ENCODE data around the gene KRT32. TPM values are rescaled to one million over a fixed set of nuclear protein-coding genes. Genes with fewer than 3 reads are reported as not detected.
"Not testable (repeated sequence)": the region's sequence is repeated elsewhere in the genome, so short reads cannot be mapped to it uniquely, and the experiment has no call there.

KRT32 gene
- total RNA-seq, 1 experiment from 2014 or later, result not detected

DNA sequence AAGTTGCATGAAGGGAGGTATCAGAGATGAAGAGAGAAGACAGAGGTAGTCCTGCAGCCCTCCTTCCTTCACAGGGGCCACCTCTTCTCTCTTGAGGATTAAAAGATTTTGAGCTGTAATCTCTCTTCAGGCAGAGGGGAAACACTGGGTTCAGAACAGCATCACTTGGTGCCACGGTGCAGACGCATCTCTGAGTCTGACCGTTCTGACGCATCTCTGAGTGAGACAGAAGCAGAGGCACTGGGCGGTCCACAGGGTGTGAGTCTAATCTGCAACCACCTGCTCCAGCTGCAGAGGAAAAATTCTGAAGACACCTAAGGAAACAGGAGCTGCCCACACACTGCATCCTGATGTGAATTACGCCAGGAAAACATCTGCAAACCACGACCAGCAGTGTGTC is 37.5 kb downstream of the KRT32 start:
- Histone ChIP-seq H3K27me3 (replicated peaks; ENCODE audit: insufficient read depth, low read depth, low read length, poor library complexity) (no peaks in the 10 kb centered on the region), H3K9me3 (ENCODE audit: low read depth, low read length, poor library complexity, severe bottlenecking) (no peaks in the 10 kb centered on the region), H3K4me1 (ENCODE audit: insufficient read depth, low read length, poor library complexity, severe bottlenecking) (no peaks in the 10 kb centered on the region), H3K4me3 (ENCODE audit: low read depth, low read length, poor library complexity, severe bottlenecking) (no peak overlapping the region), H3K27ac (ENCODE audit: low read depth, low read length, poor library complexity, severe bottlenecking) (no peak overlapping the region), H3K36me3 (ENCODE audit: insufficient read depth, low read length, poor library complexity, severe bottlenecking) (no peaks in the 10 kb centered on the region)
- TF ChIP-seq EZH2 (IDR thresholded peaks at IDR 0.05; ENCODE audit: borderline replicate concordance, low read depth, low read length, poor library complexity, severe bottlenecking), result no peak
- TF ChIP-seq, protein P1, sequence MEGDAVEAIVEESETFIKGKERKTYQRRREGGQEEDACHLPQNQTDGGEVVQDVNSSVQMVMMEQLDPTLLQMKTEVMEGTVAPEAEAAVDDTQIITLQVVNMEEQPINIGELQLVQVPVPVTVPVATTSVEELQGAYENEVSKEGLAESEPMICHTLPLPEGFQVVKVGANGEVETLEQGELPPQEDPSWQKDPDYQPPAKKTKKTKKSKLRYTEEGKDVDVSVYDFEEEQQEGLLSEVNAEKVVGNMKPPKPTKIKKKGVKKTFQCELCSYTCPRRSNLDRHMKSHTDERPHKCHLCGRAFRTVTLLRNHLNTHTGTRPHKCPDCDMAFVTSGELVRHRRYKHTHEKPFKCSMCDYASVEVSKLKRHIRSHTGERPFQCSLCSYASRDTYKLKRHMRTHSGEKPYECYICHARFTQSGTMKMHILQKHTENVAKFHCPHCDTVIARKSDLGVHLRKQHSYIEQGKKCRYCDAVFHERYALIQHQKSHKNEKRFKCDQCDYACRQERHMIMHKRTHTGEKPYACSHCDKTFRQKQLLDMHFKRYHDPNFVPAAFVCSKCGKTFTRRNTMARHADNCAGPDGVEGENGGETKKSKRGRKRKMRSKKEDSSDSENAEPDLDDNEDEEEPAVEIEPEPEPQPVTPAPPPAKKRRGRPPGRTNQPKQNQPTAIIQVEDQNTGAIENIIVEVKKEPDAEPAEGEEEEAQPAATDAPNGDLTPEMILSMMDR (conservative IDR thresholded peaks at IDR 0.05; ENCODE audit: low read depth, low read length), result no peak
- DNase-seq (ENCODE audit: low spot score), result no peak
- intact Hi-C loops (cut with micrococcal nuclease; ENCODE audit: unreplicated experiment), result no loop called here
- no TSS peak for BruUV-seq (replicated peaks)
- POLR2A ChIA-PET (ENCODE audit: low non-redundant PET), result no interaction called here
- CTCF ChIA-PET, result no interaction called here

DNA sequence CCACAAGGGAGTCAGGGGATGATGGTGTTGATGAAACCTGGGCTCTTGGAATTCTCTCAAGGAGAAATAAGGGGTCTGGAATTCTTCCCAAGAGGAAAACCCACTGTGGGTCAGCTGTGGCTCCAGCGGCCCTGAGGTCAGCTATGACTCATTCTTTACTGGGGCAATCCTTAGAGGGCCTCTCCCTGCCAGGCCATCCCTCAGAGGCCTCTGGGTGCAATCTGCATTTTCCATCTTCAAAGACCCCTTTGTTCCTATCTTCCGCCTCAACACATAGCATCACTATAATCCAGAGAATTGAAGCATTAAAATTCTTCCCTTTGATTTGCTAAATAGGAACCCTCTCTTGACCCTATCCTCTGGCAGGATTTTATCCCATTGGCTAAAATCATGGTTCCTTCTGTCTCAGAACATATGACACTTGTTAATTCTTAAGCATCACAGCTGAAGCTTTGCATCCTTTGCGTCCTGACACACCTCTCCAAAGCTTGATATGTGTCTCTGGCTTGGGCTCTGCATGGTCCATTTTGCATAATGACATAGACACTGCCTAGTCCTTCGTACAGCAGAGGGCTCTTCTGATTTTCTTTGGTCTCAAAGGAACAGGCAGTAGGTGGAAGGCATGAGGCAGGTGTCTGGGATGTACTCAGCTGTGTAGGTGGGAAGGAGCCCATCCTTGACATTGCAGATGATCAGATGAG is 38.4 kb downstream of the KRT32 start:
- Histone ChIP-seq H3K27ac (ENCODE audit: low read depth, low read length, poor library complexity, severe bottlenecking) (no peak overlapping the region), H3K27me3 (replicated peaks; ENCODE audit: insufficient read depth, low read depth, low read length, poor library complexity) (no peaks in the 10 kb centered on the region), H3K4me1 (ENCODE audit: insufficient read depth, low read length, poor library complexity, severe bottlenecking) (no peaks in the 10 kb centered on the region), H3K36me3 (ENCODE audit: insufficient read depth, low read length, poor library complexity, severe bottlenecking) (no peaks in the 10 kb centered on the region), H3K4me3 (ENCODE audit: low read depth, low read length, poor library complexity, severe bottlenecking) (no peak overlapping the region), H3K9me3 (ENCODE audit: low read depth, low read length, poor library complexity, severe bottlenecking) (no peaks in the 10 kb centered on the region)
- intact Hi-C loops (cut with micrococcal nuclease; ENCODE audit: unreplicated experiment), result no loop called here
- DNase-seq (ENCODE audit: low spot score), result no peak
- ChIA-PET POLR2A (ENCODE audit: low non-redundant PET) (no interaction called here), CTCF (no interaction called here)
- BruUV-seq (replicated peaks), result no TSS peak
- TF ChIP-seq EZH2 (IDR thresholded peaks at IDR 0.05; ENCODE audit: borderline replicate concordance, low read depth, low read length, poor library complexity, severe bottlenecking), result no peak
- TF ChIP-seq, protein P1 (conservative IDR thresholded peaks at IDR 0.05; ENCODE audit: low read depth, low read length), result no peak

DNA sequence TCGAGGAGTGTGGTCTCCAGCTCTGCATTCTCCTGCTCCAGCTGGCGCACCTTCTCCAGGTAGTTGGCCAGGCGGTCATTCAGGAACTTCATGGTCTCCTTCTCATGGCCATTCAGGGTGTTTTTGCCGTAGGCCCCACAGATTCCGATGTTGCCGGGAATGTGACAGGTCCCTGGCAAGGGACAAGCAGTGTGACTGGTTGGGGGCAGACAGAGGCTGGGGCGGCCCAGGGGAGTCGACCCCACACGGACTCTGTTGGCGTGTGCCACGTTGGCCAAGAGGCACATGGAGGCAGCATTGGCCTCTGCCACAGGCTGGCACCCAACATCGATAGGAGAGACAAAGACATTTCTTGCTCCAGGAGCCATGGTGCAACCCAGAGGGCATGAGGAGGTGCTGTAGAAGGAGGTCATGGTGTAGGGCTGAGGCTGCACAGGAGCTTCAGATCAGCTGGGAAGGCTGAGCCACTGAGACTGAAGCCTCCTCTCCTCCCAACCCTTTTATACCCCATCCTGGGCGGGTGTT is 43.0 kb downstream of the KRT32 start, which contains the start of gene KRT37:
TSS of gene KRT37 (minus strand) at position 475 of the 525 bp plus-strand sequence. CDS start at position 413, 62 bp downstream.
- H3K36me3 ChIP-seq (ENCODE audit: insufficient read depth, low read length, poor library complexity, severe bottlenecking), result no peaks in the 10 kb centered on the region
- ChIA-PET POLR2A (ENCODE audit: low non-redundant PET) (no interaction called here), CTCF (no interaction called here)
- intact Hi-C loops (cut with micrococcal nuclease; ENCODE audit: unreplicated experiment), result no loop called here
- no peak within 1 kb of the TSS for H3K4me3 ChIP-seq (ENCODE audit: low read depth, low read length, poor library complexity, severe bottlenecking)
- H3K27ac ChIP-seq (ENCODE audit: low read depth, low read length, poor library complexity, severe bottlenecking), result no peak within 1 kb of the TSS
- TF ChIP-seq, protein P1 (conservative IDR thresholded peaks at IDR 0.05; ENCODE audit: low read depth, low read length), result no peak
- no peak for TF ChIP-seq EZH2 (IDR thresholded peaks at IDR 0.05; ENCODE audit: borderline replicate concordance, low read depth, low read length, poor library complexity, severe bottlenecking)
- BruUV-seq (replicated peaks), result no TSS peak
- H3K4me1 ChIP-seq (ENCODE audit: insufficient read depth, low read length, poor library complexity, severe bottlenecking), result no peaks in the 10 kb centered on the region
- no peak for DNase-seq (ENCODE audit: low spot score)
- H3K9me3 ChIP-seq (ENCODE audit: low read depth, low read length, poor library complexity, severe bottlenecking), result no peaks in the 10 kb centered on the region
- no peaks in the 10 kb centered on the region for H3K27me3 ChIP-seq (replicated peaks; ENCODE audit: insufficient read depth, low read depth, low read length, poor library complexity)

DNA sequence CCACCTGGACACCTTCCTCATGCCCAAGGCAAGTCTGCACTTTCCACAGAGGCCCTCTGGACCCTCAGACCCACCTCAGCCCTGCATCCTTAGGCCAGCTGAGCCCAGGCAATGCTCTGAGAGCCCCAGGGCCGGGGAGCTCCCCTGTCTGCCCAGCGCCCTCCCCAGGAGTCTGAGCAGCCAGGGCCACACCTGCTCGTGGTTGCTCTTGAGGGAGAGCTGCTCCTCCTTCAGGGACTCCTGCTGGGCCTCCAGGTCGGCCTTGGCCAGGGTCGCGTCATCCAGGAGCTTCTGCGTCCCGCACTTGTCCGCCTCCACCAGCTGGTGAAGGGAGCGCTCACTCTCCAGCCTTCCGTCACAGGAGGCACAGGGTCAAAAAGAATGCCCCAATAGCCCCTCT is 44.6 kb downstream of the KRT32 start:
- H3K27ac ChIP-seq (ENCODE audit: low read depth, low read length, poor library complexity, severe bottlenecking); H3K9me3 ChIP-seq (ENCODE audit: low read depth, low read length, poor library complexity, severe bottlenecking); POLR2A ChIA-PET (ENCODE audit: low non-redundant PET); H3K27me3 ChIP-seq (replicated peaks; ENCODE audit: insufficient read depth, low read depth, low read length, poor library complexity); CTCF ChIA-PET; BruUV-seq (replicated peaks); DNase-seq (ENCODE audit: low spot score); H3K4me1 ChIP-seq (ENCODE audit: insufficient read depth, low read length, poor library complexity, severe bottlenecking); H3K36me3 ChIP-seq (ENCODE audit: insufficient read depth, low read length, poor library complexity, severe bottlenecking); H3K4me3 ChIP-seq (ENCODE audit: low read depth, low read length, poor library complexity, severe bottlenecking); intact Hi-C loops (cut with micrococcal nuclease; ENCODE audit: unreplicated experiment): not testable (repeated sequence)
